Measurements from ENCODE around the gene PCDHB14. TPM values are rescaled to one million over a fixed set of nuclear protein-coding genes. Genes with fewer than 3 reads are reported as not detected.
"Not testable (repeated sequence)": the region's sequence is repeated elsewhere in the genome, so short reads cannot be mapped to it uniquely, and the experiment has no call there.

Gene PCDHB14
- total RNA-seq (2014; rRNA removed) (0.58 and 0.87 TPM in 2 replicates), Bru-seq, nascent RNA (percentile 29 among the genes with signal in this experiment), BruChase-seq, experiment 1, labeled RNA remaining after a 6-hour chase (percentile 43 among the genes with signal in this experiment), BruChase-seq, experiment 2, labeled RNA remaining after a 2-hour chase (percentile 57 among the genes with signal in this experiment)
- long read RNA-seq, full-length matches to known transcripts: 2 of 2 reads
- long read RNA-seq, partial matches to known transcripts: 0 of 2 reads
- long read RNA-seq, other reads (novel, unspliced or antisense): 0 of 2 reads

DNA sequence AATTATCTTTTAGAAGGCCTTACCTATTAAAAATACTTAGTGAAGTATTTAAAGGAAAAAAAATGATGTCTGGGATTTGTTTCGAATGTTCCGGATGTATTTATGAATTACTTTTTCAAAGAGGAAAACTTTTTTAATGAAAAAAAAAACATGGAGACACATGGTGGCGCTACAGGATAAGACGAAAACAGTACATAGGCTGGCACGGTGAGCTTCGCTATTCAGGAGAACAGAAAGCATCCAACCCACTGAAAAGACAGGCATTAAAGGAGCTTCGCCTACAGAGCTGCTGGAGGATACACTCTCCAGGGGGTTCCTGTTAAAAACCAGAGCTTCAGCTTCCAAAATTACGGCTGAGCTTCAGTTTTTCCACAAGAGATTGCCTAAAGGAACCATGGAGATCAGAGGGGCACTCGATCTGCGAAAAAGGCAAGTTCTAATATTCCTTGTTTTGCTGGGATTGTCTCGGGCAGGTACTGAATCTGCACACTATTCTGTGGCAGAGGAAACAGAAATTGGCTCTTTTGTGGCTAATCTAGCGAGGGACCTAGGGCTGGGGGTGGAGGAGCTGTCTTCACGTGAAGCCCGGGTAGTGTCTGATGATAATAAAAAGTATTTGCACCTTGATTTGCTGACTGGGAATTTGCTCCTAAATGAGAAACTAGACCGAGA is at the start of gene PCDHB14:
Gene PCDHB14 (plus strand): TSS at position 232 of the 672 bp plus-strand sequence. CDS start 163 bp downstream, at position 395.
- Histone ChIP-seq H3K27me3 (ENCODE audit: low read length) (no peaks in the 10 kb centered on the region), H3K9ac (ENCODE audit: low read length) (no peak within 1 kb of the TSS), H3K36me3 (ENCODE audit: low read depth, low read length) (no peaks in the 10 kb centered on the region), H2AFZ (ENCODE audit: low read length) (peak within 1 kb of the TSS; percentile 61), H3K79me2 (ENCODE audit: low read length) (no peaks in the 10 kb centered on the region), H3K9me2 (replicated peaks; ENCODE audit: low read length) (no peaks in the 10 kb centered on the region), H3K9me3 (ENCODE audit: low read length) (peaks cover 7% of the 10 kb centered on the region; the same call in 1 of the 2 replicates), H3K4me3 (ENCODE audit: low read length) (peak within 1 kb of the TSS; percentile 52), H3K4me1 (ENCODE audit: insufficient read depth, low read length) (no peaks in the 10 kb centered on the region), H3F3A (ENCODE audit: low read length, unreplicated experiment) (no peaks in the 10 kb centered on the region), H3K27ac (ENCODE audit: low read length) (no peak within 1 kb of the TSS), H4K20me1 (ENCODE audit: low read length) (no peaks in the 10 kb centered on the region), H3K4me2 (ENCODE audit: low read length) (peak within 1 kb of the TSS; percentile 55)
- ChIA-PET POLR2A (ENCODE audit: unreplicated experiment) (no interaction called here), CTCF (no interaction called here)
- no TSS peak for BruUV-seq (replicated peaks)
- intact Hi-C loops (cut with micrococcal nuclease): no loop called here
- TF ChIP-seq EZH2phosphoT487 (IDR thresholded peaks at IDR 0.05; ENCODE audit: borderline replicate concordance, low read length): no peak
- TF ChIP-seq, protein P1, sequence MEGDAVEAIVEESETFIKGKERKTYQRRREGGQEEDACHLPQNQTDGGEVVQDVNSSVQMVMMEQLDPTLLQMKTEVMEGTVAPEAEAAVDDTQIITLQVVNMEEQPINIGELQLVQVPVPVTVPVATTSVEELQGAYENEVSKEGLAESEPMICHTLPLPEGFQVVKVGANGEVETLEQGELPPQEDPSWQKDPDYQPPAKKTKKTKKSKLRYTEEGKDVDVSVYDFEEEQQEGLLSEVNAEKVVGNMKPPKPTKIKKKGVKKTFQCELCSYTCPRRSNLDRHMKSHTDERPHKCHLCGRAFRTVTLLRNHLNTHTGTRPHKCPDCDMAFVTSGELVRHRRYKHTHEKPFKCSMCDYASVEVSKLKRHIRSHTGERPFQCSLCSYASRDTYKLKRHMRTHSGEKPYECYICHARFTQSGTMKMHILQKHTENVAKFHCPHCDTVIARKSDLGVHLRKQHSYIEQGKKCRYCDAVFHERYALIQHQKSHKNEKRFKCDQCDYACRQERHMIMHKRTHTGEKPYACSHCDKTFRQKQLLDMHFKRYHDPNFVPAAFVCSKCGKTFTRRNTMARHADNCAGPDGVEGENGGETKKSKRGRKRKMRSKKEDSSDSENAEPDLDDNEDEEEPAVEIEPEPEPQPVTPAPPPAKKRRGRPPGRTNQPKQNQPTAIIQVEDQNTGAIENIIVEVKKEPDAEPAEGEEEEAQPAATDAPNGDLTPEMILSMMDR (conservative IDR thresholded peaks at IDR 0.05; ENCODE audit: low read depth, low read length): peak; percentile 47
- no peak for TF ChIP-seq EZH2 (IDR thresholded peaks at IDR 0.05; ENCODE audit: low read length, unreplicated experiment)
- ATAC-seq (no peak), DNase-seq (peak; percentile 43)

DNA sequence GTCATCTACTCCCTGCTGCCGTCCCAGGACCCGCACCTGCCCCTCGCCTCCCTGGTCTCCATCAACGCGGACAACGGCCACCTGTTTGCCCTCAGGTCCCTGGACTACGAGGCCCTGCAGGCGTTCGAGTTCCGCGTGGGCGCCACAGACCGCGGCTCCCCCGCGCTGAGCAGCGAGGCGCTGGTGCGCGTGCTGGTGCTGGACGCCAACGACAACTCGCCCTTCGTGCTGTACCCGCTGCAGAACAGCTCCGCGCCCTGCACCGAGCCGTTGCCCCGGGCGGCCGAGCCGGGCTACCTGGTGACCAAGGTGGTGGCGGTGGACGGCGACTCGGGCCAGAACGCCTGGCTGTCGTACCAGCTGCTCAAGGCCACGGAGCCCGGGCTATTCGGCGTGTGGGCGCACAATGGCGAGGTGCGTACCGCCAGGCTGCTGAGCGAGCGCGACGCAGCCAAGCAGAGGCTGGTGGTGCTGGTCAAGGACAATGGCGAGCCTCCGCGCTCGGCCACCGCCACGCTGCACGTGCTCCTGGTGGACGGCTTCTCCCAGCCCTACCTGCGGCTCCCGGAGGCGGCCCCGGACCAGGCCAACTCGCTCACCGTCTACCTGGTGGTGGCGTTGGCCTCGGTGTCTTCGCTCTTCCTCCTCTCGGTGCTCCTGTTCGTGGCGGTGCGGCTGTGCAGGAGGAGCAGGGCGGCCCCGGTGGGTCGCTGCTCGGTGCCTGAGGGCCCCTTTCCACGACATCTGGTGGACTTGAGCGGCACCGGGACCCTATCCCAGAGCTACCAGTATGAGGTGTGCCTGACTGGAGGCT is 48.6 kb upstream of the PCDHB14 start:
- H3K36me3 ChIP-seq (ENCODE audit: low read depth, low read length); H3K4me2 ChIP-seq (ENCODE audit: low read length); H3K27ac ChIP-seq (ENCODE audit: low read length); H3K4me1 ChIP-seq (ENCODE audit: insufficient read depth, low read length); H4K20me1 ChIP-seq (ENCODE audit: low read length); BruUV-seq (replicated peaks); H2AFZ ChIP-seq (ENCODE audit: low read length); H3K4me3 ChIP-seq (ENCODE audit: low read length); H3K79me2 ChIP-seq (ENCODE audit: low read length); ATAC-seq; CTCF ChIA-PET; intact Hi-C loops (cut with micrococcal nuclease); DNase-seq; H3K27me3 ChIP-seq (ENCODE audit: low read length); H3K9ac ChIP-seq (ENCODE audit: low read length); H3F3A ChIP-seq (ENCODE audit: low read length, unreplicated experiment); H3K9me2 ChIP-seq (replicated peaks; ENCODE audit: low read length); POLR2A ChIA-PET (ENCODE audit: unreplicated experiment): not testable (repeated sequence)
- H3K9me3 ChIP-seq (ENCODE audit: low read length): peaks cover 12% of the 10 kb centered on the region

DNA sequence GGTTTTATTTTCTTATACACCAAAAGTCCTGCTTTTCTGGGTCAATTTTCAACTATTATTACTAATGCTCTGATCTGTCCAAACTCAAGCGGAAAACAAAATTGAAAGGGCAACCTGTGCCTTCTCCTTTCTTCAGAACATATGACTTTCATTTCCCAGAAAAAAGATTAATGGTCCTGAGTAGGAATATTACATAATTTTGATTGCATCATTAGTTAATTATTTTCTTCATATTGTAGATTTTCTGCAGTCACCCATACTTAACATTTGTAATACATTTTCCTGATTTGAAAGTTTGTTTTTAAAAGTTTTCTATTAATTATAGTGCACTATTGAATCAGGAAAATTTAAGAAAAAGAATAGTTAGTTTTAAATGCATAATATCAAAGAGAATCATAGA is 47.2 kb upstream of the PCDHB14 start:
- Histone ChIP-seq H3K9me3 (ENCODE audit: low read length) (peaks cover 12% of the 10 kb centered on the region), H3K79me2 (ENCODE audit: low read length) (no peaks in the 10 kb centered on the region), H3K27ac (ENCODE audit: low read length) (no peak overlapping the region), H3K4me1 (ENCODE audit: insufficient read depth, low read length) (no peaks in the 10 kb centered on the region), H3K4me3 (ENCODE audit: low read length) (no peak overlapping the region), H3K36me3 (ENCODE audit: low read depth, low read length) (no peaks in the 10 kb centered on the region), H4K20me1 (ENCODE audit: low read length) (no peaks in the 10 kb centered on the region), H3K9me2 (replicated peaks; ENCODE audit: low read length) (no peaks in the 10 kb centered on the region), H3K27me3 (ENCODE audit: low read length) (no peaks in the 10 kb centered on the region), H3K9ac (ENCODE audit: low read length) (no peak overlapping the region), H3K4me2 (ENCODE audit: low read length) (no peak overlapping the region), H3F3A (ENCODE audit: low read length, unreplicated experiment) (no peaks in the 10 kb centered on the region), H2AFZ (ENCODE audit: low read length) (no peak overlapping the region)
- TF ChIP-seq, protein P1 (conservative IDR thresholded peaks at IDR 0.05; ENCODE audit: low read depth, low read length): no peak
- no peak for TF ChIP-seq EZH2phosphoT487 (IDR thresholded peaks at IDR 0.05; ENCODE audit: borderline replicate concordance, low read length)
- TF ChIP-seq EZH2 (IDR thresholded peaks at IDR 0.05; ENCODE audit: low read length, unreplicated experiment): no peak
- no TSS peak for BruUV-seq (replicated peaks)
- no peak for ATAC-seq
- CTCF ChIA-PET: no interaction called here
- POLR2A ChIA-PET (ENCODE audit: unreplicated experiment): no interaction called here
- intact Hi-C loops (cut with micrococcal nuclease): no loop called here
- DNase-seq: no peak

DNA sequence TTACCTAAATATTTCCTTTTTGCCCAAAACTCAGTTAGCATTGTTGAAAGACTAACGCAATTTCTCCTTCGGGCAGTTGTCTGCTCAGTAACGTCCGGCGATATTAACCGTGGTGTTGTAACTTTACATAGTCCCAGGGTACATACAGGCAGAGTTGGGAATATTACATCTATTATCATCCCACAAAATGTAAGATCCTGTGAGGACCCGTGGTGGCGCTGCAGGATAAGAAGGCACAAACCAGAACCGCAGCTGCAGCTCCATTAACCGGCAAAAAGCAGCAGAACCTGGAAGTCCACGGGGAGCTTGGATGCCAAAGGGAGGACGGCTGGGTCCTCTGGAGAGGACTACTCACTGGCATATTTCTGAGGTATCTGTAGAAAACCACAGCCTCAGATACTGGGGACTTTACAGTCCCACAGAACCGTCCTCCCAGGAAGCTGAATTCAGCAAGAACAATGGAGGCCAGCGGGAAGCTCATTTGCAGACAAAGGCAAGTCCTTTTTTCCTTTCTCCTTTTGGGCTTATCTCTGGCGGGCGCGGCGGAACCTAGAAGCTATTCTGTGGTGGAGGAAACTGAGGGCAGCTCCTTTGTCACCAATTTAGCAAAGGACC is 45.5 kb upstream of the PCDHB14 start, which contains the start of gene PCDHB8:
Gene PCDHB8 (plus strand): TSS at position 214 of the 615 bp plus-strand sequence. CDS start 245 bp downstream, at position 459.
- H3K79me2 ChIP-seq (ENCODE audit: low read length); H4K20me1 ChIP-seq (ENCODE audit: low read length); H3K4me1 ChIP-seq (ENCODE audit: insufficient read depth, low read length); intact Hi-C loops (cut with micrococcal nuclease); H3K36me3 ChIP-seq (ENCODE audit: low read depth, low read length); H3K9me2 ChIP-seq (replicated peaks; ENCODE audit: low read length); H3K4me2 ChIP-seq (ENCODE audit: low read length); H2AFZ ChIP-seq (ENCODE audit: low read length); H3F3A ChIP-seq (ENCODE audit: low read length, unreplicated experiment); H3K4me3 ChIP-seq (ENCODE audit: low read length); CTCF ChIA-PET; POLR2A ChIA-PET (ENCODE audit: unreplicated experiment); H3K27ac ChIP-seq (ENCODE audit: low read length); H3K9ac ChIP-seq (ENCODE audit: low read length); H3K27me3 ChIP-seq (ENCODE audit: low read length); DNase-seq: not testable (repeated sequence)
- ATAC-seq: peak; percentile 57
- peaks cover 12% of the 10 kb centered on the region for H3K9me3 ChIP-seq (ENCODE audit: low read length)
- TSS peak; percentile 49 for BruUV-seq (replicated peaks)
